CD1c-positive myeloid dendritic cell (primary cell): ENCODE data around the gene KISS1R.
A peak's percentile ranks its signal among the peaks of the same experiment; 100 is the strongest.

Experiments used
- DNase-seq: peaks from one replicate; pipeline ENCODE4 v3.0.0-alpha.2; 2016; ENCODE audit errors: extremely low spot score

KISS1R gene

GRCh38 chr19:899336-900042 is 17.6 kb upstream of the KISS1R start:
- no peak for DNase-seq

- DNase-seq: no peak
Measured at GRCh38 chr19:900043-900301, 17.2 kb upstream of the KISS1R start.

GRCh38 chr19:900302-901111 is 16.6 kb upstream of the KISS1R start:
- DNase-seq: no peak

- no peak for DNase-seq
Measured at GRCh38 chr19:901216-902092, 15.7 kb upstream of the KISS1R start.

GRCh38 chr19:902093-902370 is 15.1 kb upstream of the KISS1R start:
- DNase-seq: no peak

GRCh38 chr19:902446-903226 is 14.5 kb upstream of the KISS1R start:
- DNase-seq: no peak

GRCh38 chr19:903266-903797 is 13.8 kb upstream of the KISS1R start:
- no peak for DNase-seq

GRCh38 chr19:904545-904944 is 12.6 kb upstream of the KISS1R start:
- no peak for DNase-seq

GRCh38 chr19:906480-906879 is 10.7 kb upstream of the KISS1R start:
- no peak for DNase-seq

- peak; percentile 56 for DNase-seq
Measured at GRCh38 chr19:907183-907853, 9.8 kb upstream of the KISS1R start.

- DNase-seq: no peak
Measured at GRCh38 chr19:911197-912033, 5.7 kb upstream of the KISS1R start.

- no peak for DNase-seq
Measured at GRCh38 chr19:912181-913079, 4.7 kb upstream of the KISS1R start.

GRCh38 chr19:913080-913748 is 3.9 kb upstream of the KISS1R start, which contains the start of gene R3HDM4:
Gene R3HDM4 (minus strand): TSS chr19:913219. CDS start chr19:913157, 62 bp downstream.
- DNase-seq: peak; percentile 90

GRCh38 chr19:916645-917322 is 349 bp upstream of the KISS1R start:
- peak; percentile 13 for DNase-seq

GRCh38 chr19:918152-918437 is 962 bp downstream of the KISS1R start:
- DNase-seq: no peak

- no peak for DNase-seq
Measured at GRCh38 chr19:918481-919198, 1.5 kb downstream of the KISS1R start.
